BJ (cell line): Measurements from ENCODE around the gene COL24A1. TPM values are rescaled to one million over a fixed set of nuclear protein-coding genes. Genes with fewer than 3 reads are reported as not detected.

Experiments used
- CTCF ChIA-PET: fragments of 350-600 bp; formaldehyde crosslinking; extraction: SDS; loops from one replicate; lab custom pipeline; 2021; ENCODE audit warnings: antibody characterized with exemption, inconsistent platforms; lab: Yijun Ruan, JAX
- POLR2A ChIA-PET: fragments of 300-600 bp; sonication (Branson Sonifier 250); formaldehyde crosslinking; extraction: SDS; loops from one replicate; lab custom pipeline; 2021; ENCODE audit warnings: antibody characterized with exemption; lab: Charles Lee
- DNase-seq: peaks from one replicate; pipeline ENCODE4 v3.0.0-alpha.2; 2011; ENCODE audit warnings: low read depth
- H3K27me3 ChIP-seq: 2 replicates; pipeline ENCODE4 v1.6.0; 2011; ENCODE audit warnings: low read length; ENCODE audit not compliant: control insufficient read depth, insufficient read depth
- H3K36me3 ChIP-seq: 2 replicates; pipeline ENCODE4 v1.5.1; 2011; ENCODE audit warnings: low read length; ENCODE audit not compliant: control insufficient read depth, insufficient read depth
- H3K4me3 ChIP-seq: 2 replicates; pipeline ENCODE4 v1.5.1; 2011; ENCODE audit warnings: low read depth, mild to moderate bottlenecking, control low read depth, low read length
- CTCF ChIP-seq: IDR thresholded peaks from 2 replicates; pipeline ENCODE4 v1.5.1; 2011; ENCODE audit warnings: low read depth, mild to moderate bottlenecking, control low read depth, inconsistent platforms, low read length, moderate library complexity; ENCODE audit not compliant: insufficient read depth
- polyA plus RNA-seq: library from polyadenylated mRNA; depleted of rRNA; stranded (reverse); fragments of >200 nt; gene quantifications from 2 replicates; pipeline ENCODE4 v1.2.3, GENCODE V29; 2011

COL24A1 gene
- polyA plus RNA-seq, 1 experiment = 0.28 TPM

GRCh38 chr1:86068841-86069756 is 87.5 kb downstream of the COL24A1 start:
- Histone ChIP-seq H3K36me3 (no peaks in the 10 kb centered on the region), H3K27me3 (no peaks in the 10 kb centered on the region), H3K4me3 (no peak overlapping the region)
- ChIA-PET CTCF (no interaction called here), POLR2A (no interaction called here)
- TF ChIP-seq CTCF = no peak
- no peak for DNase-seq

- no peak for DNase-seq
- no peak for TF ChIP-seq CTCF
- POLR2A ChIA-PET = interaction anchor here (0.6 kb wide), 1 partner anchor 636 kb away, joined by 3 read pairs; the partner anchor contains the start of gene SH3GLB1
- CTCF ChIA-PET = no interaction called here
- no peaks in the 10 kb centered on the region for H3K36me3 ChIP-seq
- no peaks in the 10 kb centered on the region for H3K27me3 ChIP-seq
- no peak overlapping the region for H3K4me3 ChIP-seq
Measured at GRCh38 chr1:86068271-86068721, 88.3 kb downstream of the COL24A1 start.

GRCh38 chr1:86067626-86068025 is 88.9 kb downstream of the COL24A1 start:
- no peak for DNase-seq
- H3K4me3 ChIP-seq = no peak overlapping the region
- H3K27me3 ChIP-seq = no peaks in the 10 kb centered on the region
- no peaks in the 10 kb centered on the region for H3K36me3 ChIP-seq
- CTCF ChIA-PET = no interaction called here
- POLR2A ChIA-PET = no interaction called here
- TF ChIP-seq CTCF = no peak

- no peaks in the 10 kb centered on the region for H3K27me3 ChIP-seq
- H3K36me3 ChIP-seq = no peaks in the 10 kb centered on the region
- CTCF ChIA-PET = no interaction called here
- DNase-seq = no peak
- H3K4me3 ChIP-seq = no peak overlapping the region
- no peak for TF ChIP-seq CTCF
- POLR2A ChIA-PET = no interaction called here
Measured at GRCh38 chr1:86064899-86065298, 91.7 kb downstream of the COL24A1 start.

GRCh38 chr1:86063721-86064120 is 92.9 kb downstream of the COL24A1 start:
- POLR2A ChIA-PET = no interaction called here

More at GRCh38 chr1:86063721-86064120, 92.9 kb downstream of the COL24A1 start:
- CTCF ChIA-PET = interaction anchor here (1.7 kb wide), 1 partner anchor 45 kb away, joined by 4 read pairs; no protein-coding TSS in a partner anchor
- Histone ChIP-seq H3K4me3 (no peak overlapping the region), H3K27me3 (no peaks in the 10 kb centered on the region), H3K36me3 (no peaks in the 10 kb centered on the region)
- no peak for DNase-seq
- no peak for TF ChIP-seq CTCF
